Fibroblast of skin of right quadriceps (primary cell): ENCODE results near the gene PLCH1.

Experiments
- DNase-seq: peaks from one replicate; pipeline ENCODE4 v3.0.0-alpha.2; 2013

PLCH1 gene

GRCh38 chr3:155327871-155328270 lies 417.0 kb downstream of the PLCH1 start:
- DNase-seq: no peak

- no peak for DNase-seq
Observed at GRCh38 chr3:155327430-155327829, 417.4 kb downstream of the PLCH1 start.

- no peak for DNase-seq
Observed at GRCh38 chr3:155326901-155327300, 418.0 kb downstream of the PLCH1 start.

- no peak for DNase-seq
Observed at GRCh38 chr3:155326244-155326643, 418.6 kb downstream of the PLCH1 start.
